Activated naive CD4-positive, alpha-beta T cell (primary cell): ENCODE data around the gene PARD3B.
"Not testable (repeated sequence)": the region's sequence is repeated elsewhere in the genome, so short reads cannot be mapped to it uniquely, and the experiment has no call there.

ENCODE experiments used
- DNase-seq, 4 experiments: peaks; one replicate each; lab custom pipeline; 2025; lab: John Stamatoyannopoulos, UW

Gene PARD3B

DNA sequence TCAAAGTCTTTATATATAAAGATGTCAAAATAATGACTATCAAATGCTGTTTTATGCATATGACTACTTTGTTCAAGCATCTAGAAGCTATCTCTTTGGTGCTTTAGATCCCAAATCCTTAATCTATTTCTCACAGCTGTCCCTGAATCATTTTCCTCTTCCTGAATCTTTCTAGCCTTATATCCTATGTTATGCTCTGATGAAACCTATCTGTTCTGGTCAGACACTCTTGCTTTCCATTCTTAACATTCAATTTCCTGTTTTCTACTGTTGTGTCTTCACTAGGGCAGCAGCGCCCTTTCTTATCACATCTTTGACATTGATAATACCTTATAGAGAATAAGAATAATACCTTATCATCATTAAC, 6.3 kb upstream of the PARD3B start:
- DNase-seq = no peak

GRCh38 chr2:204541637-204542036, 3.6 kb upstream of the PARD3B start:
- DNase-seq = no peak

DNA sequence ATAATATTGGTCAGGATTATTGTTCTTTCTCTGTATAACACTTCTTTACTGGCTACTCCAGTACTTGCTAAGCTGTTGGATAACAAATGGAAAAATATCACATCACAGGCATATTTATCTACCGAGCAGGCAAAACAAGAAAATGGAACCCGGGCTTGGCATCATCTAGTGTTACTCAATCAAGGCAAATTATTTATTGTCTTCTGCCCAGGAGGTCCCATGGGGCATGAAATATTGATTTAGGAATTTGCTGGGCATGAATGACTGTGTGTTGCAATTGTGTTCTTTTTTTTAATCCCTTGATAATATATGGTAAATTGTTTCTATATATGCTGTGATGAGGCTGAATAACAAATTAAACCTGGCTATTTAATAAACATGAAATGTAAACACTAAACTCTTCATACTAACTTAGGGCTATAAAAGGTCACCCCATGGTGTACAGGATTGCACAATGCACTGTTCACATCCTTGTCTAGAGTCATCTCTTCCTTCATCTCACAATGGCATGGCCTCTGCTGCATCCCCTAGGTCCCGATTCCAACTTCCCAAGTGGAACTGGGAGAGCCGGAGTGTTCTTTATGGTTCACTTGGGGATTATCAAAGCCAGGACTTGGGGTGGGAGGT, 2.2 kb upstream of the PARD3B start:
- no peak for DNase-seq

GRCh38 chr2:204545861-204546735, 823 bp downstream of the PARD3B start:
- DNase-seq = no peak

DNA sequence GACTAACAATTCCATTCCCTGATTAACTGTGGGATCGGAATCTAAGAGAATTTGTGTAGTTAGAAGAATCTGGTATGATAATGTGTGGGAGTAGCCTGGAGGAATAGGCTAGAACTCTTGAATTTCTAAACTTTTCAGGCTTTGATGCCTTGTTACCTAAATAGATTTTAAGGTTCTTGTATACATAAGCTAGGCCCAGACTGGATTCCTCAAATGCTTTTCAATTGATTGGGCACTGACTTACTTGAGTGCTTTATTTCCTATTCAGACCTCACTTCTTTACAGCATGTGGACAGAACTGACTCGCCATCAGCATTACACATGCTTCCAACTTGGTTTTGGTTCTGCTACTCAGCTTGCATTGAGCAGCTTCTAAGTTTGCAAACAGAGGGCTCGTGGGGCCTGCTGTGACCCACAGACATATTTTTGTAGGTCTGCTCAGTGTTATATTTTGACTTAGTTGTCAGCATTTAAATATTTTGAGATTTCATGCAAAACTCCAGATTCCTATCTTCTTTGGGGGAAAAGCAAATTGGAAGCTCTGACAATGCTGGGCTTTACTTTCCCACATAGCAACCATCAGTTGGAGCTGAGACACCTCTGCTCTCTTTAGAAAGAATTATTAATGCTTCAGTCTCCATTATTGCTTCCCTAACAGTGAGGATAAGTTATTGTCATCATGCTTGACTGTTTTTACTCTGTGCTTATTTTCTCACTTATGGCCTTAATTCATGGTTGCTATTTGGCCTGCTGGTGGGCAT, 5.7 kb downstream of the PARD3B start:
- no peak for DNase-seq

DNA sequence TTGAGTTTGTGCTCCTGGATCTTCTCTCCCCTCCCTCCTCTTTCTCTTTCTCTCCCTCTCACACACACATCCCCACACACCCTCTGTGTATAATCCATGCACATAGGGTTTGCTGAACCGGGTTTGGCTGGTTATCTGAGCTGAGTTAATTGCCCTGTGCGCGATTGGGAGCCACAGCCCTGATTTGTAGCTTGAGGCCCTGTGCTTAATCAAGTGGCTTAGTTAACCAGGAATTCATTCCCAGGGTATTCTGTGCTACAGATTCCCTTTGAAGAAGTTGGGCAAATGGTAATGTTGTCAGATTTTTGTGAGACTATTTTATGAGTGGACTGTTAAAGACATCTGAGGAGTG, 6.2 kb downstream of the PARD3B start:
- no peak for DNase-seq

DNA sequence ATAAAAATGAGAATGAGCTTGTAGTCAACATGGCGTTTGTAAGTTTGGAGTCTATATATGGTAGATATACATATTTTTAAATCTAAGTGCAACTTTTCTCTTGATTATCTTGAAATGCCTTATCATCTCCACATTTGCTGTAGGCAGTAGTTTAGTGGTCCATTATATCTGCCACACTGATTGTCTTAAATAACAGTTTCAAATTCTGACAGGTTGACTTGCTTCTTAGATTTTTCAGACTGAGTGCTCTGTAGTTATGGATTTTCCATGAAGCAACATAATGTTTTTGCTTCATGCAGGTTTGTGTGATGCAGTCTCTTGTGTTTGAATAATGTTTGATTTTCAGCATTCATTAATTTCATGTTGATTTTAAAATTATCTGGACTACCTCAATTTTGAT, 12.3 kb downstream of the PARD3B start:
- no peak for DNase-seq

GRCh38 chr2:204559358-204559757, 14.1 kb downstream of the PARD3B start:
- not testable (repeated sequence) for DNase-seq

DNA sequence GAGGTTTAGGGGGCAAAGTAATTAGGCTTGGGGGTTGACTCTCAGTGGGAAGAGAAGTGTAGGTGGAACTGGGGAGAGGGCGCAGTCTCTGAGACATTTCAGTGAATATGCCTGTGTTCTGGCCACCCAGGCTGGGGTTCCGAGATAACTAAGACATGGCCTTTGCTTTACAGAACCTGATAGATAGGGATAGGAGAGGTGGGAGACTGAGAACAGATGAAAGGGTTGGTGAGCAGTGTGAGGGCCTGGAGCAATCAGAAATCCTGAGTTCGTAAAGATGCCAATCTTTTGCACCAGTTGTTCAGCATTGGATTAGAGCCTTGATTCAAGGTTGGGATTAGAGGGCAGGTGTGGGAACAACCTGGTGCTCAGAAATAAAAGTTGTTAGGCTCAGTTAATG, 15.6 kb downstream of the PARD3B start:
- no peak for DNase-seq

- no peak for DNase-seq
These were observed 16.5 kb downstream of the PARD3B start for GRCh38 chr2:204561771-204562170.

DNA sequence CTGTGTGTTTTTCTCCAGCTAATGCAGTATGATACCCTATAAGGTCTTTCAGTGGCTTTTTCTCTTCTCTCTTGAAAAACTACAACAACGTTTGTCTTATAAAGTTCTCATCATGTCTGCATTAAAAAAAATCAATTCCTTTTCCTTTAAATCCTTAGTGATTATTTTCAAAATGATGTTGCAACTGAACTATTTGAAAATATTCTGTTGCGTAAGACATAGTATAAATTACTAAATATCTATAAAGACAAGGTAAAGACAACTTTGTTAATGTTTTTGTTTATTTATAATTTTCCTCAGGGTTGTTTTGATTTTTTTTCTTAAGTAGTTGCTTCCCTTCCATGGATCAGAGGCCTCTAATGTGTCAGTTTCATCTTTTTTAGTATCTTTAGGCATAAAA, 21.2 kb downstream of the PARD3B start:
- DNase-seq = no peak

- DNase-seq = no peak
These were observed 25.1 kb downstream of the PARD3B start for GRCh38 chr2:204570421-204570820.

DNA sequence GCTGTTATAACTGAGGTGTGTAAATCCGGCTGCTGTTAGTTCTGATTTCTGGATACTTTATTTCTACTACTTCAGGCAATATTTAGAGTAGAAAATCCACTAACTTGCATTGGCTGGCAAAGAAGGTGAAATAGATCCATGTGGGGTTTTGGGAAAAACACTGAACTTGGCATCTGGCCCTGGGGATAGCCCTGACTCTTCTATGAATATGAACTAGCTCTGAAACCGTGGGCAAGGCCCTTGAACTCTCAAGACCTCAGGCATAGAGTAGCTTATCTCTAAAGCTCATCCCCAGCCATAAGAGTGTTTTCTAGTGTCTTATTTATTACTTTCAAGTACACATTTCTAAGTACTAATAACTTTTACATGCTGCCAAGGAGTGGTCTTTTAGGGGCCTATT, 25.8 kb downstream of the PARD3B start:
- no peak for DNase-seq

DNA sequence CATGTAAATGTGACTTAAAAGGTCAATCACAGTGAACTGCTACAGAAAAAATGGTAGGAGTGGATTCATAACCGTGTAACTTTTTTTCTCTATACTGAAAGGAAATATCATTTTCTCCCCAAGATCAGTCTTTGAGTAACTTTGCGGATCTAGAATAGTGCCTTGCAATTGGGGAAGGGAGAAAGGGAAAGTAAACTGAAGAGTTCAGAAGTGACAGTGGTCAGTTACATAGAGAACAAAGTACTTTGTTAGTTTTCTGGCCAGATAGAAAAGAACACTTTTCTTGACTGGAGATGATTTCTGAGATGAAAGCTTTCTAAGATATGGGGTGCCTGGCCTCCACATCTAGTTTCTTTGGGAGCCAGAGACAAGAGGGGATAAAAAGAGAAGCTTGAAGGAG, 26.6 kb downstream of the PARD3B start:
- DNase-seq = no peak

DNA sequence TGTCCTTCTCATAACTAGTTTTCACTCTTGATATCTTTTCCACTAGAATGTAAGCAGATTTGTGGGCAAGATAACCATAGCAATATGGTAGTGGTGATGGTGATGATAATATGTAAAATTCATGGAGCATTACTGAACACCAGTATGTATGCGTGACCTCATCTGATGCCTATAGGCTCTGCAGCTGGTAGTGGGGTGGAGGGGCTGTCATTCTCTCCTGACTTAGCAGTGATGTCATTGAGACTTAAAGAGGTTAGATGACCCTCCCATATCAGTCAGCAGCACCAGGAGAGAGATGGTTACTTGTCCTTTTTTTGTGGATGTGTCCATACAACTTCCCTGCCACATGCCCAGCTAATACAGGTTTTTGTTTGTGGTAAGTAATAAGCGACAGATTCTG, 27.9 kb downstream of the PARD3B start:
- no peak for DNase-seq

- no peak for DNase-seq
These were observed 29.2 kb downstream of the PARD3B start for GRCh38 chr2:204574486-204574885.

GRCh38 chr2:204575463-204575862, 30.2 kb downstream of the PARD3B start:
- DNase-seq = no peak

DNA sequence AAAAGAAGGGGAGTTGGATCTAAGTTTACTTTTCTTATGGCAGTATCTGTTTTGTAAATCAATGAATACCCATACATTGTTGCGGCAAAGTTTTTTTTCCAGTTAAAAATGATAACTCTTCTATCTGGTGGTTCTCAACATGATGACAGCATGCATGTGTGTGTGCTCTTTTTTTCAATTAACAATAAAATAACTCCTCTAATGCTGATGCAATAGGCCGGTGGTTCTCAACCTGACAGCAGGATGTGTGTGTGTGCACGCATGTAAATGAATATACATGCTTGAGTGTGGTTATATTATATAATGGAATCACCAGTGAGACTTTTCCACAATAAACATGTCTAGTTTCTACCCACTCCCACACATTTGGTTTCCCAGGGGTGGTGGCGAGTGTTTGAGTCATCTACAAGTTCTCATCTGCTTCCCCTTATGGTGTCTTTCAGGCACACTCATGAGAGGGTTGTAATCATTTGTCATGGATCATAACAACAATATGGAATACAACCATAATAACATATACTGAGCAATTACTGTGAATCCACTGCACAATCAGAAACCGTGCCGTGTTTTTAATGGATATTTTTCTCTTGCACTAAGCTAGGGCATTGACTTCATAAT, 31.2 kb downstream of the PARD3B start:
- no peak for DNase-seq

DNA sequence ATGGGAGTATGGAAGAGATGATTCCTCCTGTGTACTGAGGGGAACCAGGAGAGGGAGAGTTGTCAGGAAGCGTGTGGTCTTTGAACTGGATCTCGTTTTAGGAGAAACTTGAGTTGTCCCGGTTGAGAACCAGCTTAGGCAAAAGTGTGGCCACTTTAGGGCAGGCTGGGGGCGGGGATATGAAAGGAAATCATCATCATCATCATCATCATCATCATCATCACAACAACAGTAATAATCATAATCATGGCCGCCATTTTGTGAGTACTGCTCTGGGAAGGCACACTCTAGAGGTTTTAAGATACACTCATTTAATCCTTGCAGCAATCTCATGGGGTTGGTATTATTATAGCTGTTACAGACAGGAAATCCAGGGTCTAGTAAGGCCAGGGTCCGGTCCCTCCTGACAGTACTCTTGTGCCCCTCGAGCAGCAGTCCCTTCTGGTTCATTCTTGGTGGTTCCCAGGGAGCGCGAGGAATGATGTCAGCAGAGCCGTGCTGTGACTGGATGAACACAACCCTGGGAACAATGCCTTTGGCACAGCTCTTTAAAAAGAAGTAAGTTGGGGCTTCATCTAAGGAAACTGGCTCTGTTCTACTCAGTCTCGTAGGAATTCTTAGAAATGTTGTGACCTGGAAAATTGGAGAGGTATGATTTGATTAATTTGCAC, 33.8 kb downstream of the PARD3B start:
- DNase-seq = no peak

DNA sequence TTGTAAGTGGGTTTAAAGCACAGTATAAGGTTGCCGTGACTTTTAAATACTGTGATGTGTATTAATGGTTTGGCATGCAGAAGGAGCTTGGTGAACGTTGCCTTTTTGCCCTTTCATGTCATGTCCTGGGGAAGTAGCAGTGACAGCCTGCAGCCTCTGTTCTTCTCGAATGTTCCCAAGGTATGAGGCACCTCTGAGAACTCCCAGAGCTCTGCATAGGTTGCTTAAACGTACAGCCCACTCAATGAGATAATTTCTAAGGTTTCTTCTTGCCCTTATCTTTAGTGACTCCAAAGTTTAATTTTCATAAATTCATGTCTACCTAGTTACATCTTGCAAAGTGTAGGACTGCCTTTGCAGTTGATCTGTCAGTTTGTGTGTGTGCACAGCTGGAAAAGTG, 36.7 kb downstream of the PARD3B start:
- no peak for DNase-seq

GRCh38 chr2:204583773-204584172, 38.5 kb downstream of the PARD3B start:
- no peak for DNase-seq

GRCh38 chr2:204585930-204586329, 40.7 kb downstream of the PARD3B start:
- no peak for DNase-seq
